Muscle of leg (tissue), 11 donors: ENCODE data around the gene RNLS. TPM values are rescaled to one million over a fixed set of nuclear protein-coding genes. Genes with fewer than 3 reads are reported as not detected.

ENCODE experiments used
- DNase-seq: peaks from one replicate; pipeline ENCODE4 v3.0.0; 2013
- H3K27ac ChIP-seq: one replicate; pipeline ENCODE4 v1.5.1; 2013; ENCODE audit warnings: mild to moderate bottlenecking, low read length, control low read depth
- H3K27me3 ChIP-seq: one replicate; pipeline ENCODE4 v1.6.1; 2013; ENCODE audit warnings: low read length; ENCODE audit not compliant: control insufficient read depth, insufficient read depth
- H3K36me3 ChIP-seq: one replicate; pipeline ENCODE4 v1.6.1; 2013; ENCODE audit warnings: low read length; ENCODE audit not compliant: control insufficient read depth, insufficient read depth
- H3K4me1 ChIP-seq: one replicate; pipeline ENCODE4 v1.6.1; 2013; ENCODE audit warnings: low read length; ENCODE audit not compliant: control insufficient read depth, insufficient read depth
- H3K4me3 ChIP-seq: one replicate; pipeline ENCODE4 v1.5.1; 2013; ENCODE audit warnings: low read length, control low read depth
- H3K9me3 ChIP-seq: replicated peaks from 2 replicates; pipeline ENCODE4 v1.6.1; 2013; ENCODE audit warnings: low read depth, low read length; ENCODE audit not compliant: control insufficient read depth
- WGBS: methylation state at CpG from one replicate; pipeline ENCODE4 v1.1.5; 2013; ENCODE audit warnings: missing lambda C conversion rate; ENCODE audit not compliant: insufficient coverage; 5-methylcytosine and 5-hydroxymethylcytosine counted together
- polyA plus RNA-seq, 8 donors: library from polyadenylated mRNA; unstranded; fragments of 120-200 nt; gene quantifications; one replicate each; pipeline versions ENCODE4 v1.2.1 to v1.2.3, GENCODE V29; 2013; ENCODE audit warnings: inconsistent platforms in 1 of 8, low replicate concordance in 1 of 8; ENCODE audit not compliant: insufficient read length in 8 of 8, insufficient read depth in 1 of 8
- total RNA-seq: library from RNA; stranded (reverse); fragments of 120-200 nt; gene quantifications from one replicate; pipeline ENCODE4 v1.2.4, GENCODE V29; 2013

The RNLS gene
- total and polyA plus RNA-seq, 9 donors = 2.0 to 4.5 (median 3.5) TPM

- no peak for DNase-seq
- Histone ChIP-seq H3K27ac (no peak overlapping the region), H3K36me3 (no peaks in the 10 kb centered on the region), H3K9me3 (no peaks in the 10 kb centered on the region), H3K27me3 (no peaks in the 10 kb centered on the region), H3K4me3 (no peak overlapping the region), H3K4me1 (no peaks in the 10 kb centered on the region)
- no CpG with 5 or more reads among the region's 3 CpGs for WGBS
Observed at GRCh38 chr10:88526501-88527105, 56.5 kb downstream of the RNLS start.

DNA sequence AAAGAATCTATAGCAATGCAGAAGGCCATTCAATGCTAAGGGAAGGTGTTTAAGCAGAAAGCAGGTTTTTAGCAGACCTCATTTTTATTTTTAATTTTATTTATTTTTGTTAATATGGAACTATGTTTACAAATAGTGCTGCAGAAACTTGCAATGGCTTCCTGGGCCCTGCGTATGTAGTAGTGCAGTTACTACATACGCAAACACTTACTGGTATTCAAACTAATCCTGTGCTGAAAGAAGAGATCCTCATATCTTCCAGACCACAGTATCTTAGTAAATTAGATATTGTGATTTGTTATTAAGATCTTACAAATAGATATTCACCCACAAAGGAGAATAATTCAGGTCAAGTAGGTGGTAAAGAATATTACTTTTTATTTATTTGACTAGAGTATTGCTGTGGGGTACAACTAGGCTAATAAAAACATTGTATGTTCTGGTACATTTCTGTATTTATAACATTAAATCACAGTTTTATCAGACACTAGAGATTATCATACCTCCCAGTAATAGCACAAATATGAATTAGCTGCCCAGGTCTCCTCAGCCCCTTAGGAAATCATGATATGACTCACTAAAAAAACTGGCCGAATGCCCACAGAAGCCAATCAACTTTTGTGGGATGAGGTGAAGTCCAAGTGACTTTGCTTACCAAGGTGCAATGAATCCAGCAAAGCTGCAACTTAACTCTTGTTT is 57.6 kb downstream of the RNLS start:
- 71% methylated on average over 1 of the region's 3 CpGs for WGBS
- H3K27me3 ChIP-seq = no peaks in the 10 kb centered on the region
- H3K4me3 ChIP-seq = no peak overlapping the region
- H3K27ac ChIP-seq = no peak overlapping the region
- no peaks in the 10 kb centered on the region for H3K36me3 ChIP-seq
- H3K4me1 ChIP-seq = no peaks in the 10 kb centered on the region
- H3K9me3 ChIP-seq = no peaks in the 10 kb centered on the region
- DNase-seq = no peak

GRCh38 chr10:88523739-88524400 is 59.2 kb downstream of the RNLS start:
- Histone ChIP-seq H3K36me3 (no peaks in the 10 kb centered on the region), H3K4me3 (no peak overlapping the region), H3K27me3 (no peaks in the 10 kb centered on the region), H3K9me3 (no peaks in the 10 kb centered on the region), H3K27ac (no peak overlapping the region), H3K4me1 (no peaks in the 10 kb centered on the region)
- WGBS = 67% methylated on average over 1 of the region's 6 CpGs
- no peak for DNase-seq

DNA sequence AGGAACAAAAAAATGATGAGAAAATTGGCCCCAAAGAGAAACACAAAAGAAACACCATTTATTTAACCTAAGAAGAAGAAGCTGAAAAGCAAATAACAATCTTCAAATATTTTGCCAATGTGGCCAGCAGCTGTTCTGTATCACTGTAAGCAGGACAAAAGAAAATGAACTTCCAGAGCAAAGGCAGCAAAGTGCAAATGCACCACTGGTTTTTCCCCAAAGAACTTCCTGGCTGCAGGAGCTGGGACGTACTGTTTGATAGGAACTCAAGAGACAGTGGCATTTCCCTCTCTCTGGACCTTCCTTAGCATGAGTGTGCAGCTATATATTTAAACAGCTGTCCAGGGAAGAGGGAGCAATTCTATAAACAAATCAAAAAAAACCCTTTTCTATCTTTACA is 60.4 kb downstream of the RNLS start:
- no peaks in the 10 kb centered on the region for H3K4me1 ChIP-seq
- peak; percentile 27 for DNase-seq
- H3K9me3 ChIP-seq = no peaks in the 10 kb centered on the region
- no peaks in the 10 kb centered on the region for H3K27me3 ChIP-seq
- no peak overlapping the region for H3K27ac ChIP-seq
- no CpG with 5 or more reads among the region's 1 CpG for WGBS
- H3K4me3 ChIP-seq = no peak overlapping the region
- H3K36me3 ChIP-seq = no peaks in the 10 kb centered on the region

DNA sequence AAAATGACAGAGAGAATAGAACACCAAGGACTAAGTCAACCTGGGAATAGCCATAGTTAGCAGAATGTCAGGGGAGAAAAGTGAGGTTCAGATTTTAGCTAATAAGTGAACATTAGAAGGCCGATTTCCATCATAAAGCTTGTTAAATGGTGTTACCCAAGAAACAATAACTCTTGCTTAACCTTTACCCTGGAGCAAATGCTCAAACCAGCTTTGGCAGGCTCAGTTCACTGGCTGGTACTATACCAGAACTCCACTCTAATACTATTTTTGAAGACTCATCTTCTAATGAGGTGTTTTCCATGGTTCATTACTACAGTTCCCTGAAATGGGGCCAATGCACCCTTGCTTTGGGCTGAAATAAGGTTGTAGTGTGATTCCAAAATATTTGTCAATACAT is 61.3 kb downstream of the RNLS start:
- Histone ChIP-seq H3K4me1 (no peaks in the 10 kb centered on the region), H3K36me3 (no peaks in the 10 kb centered on the region), H3K4me3 (no peak overlapping the region), H3K9me3 (no peaks in the 10 kb centered on the region), H3K27me3 (no peaks in the 10 kb centered on the region), H3K27ac (no peak overlapping the region)
- WGBS = no CpG with 5 or more reads among the region's 1 CpG
- no peak for DNase-seq

DNA sequence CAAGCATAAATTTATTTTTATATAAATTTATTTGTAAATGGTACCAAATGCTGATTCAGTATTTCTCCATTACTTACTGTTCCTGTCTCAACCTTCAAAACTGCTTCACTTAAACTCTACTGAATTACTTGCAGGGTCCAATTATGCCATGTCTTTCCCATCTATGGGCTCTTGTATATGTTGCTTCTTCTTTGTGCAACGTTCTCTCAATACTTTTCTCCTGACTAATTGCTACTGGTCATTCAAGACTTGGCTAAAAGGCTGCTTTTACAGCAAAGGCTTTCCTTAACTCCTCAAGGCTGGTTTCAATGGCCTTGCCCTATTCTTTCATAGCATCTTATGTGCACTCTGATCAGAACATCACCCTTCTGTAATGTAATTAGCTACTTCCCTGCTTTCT is 67.9 kb downstream of the RNLS start:
- Histone ChIP-seq H3K27ac (no peak overlapping the region), H3K4me1 (no peaks in the 10 kb centered on the region), H3K36me3 (no peaks in the 10 kb centered on the region), H3K4me3 (no peak overlapping the region), H3K9me3 (no peaks in the 10 kb centered on the region), H3K27me3 (no peaks in the 10 kb centered on the region)
- DNase-seq = no peak
- 71% methylated on average over 1 of the region's 1 CpG for WGBS

GRCh38 chr10:88512599-88512998 is 70.5 kb downstream of the RNLS start:
- DNase-seq = no peak
- H3K4me3 ChIP-seq = no peak overlapping the region
- H3K4me1 ChIP-seq = no peaks in the 10 kb centered on the region
- WGBS = 50% methylated on average over 1 of the region's 2 CpGs
- no peaks in the 10 kb centered on the region for H3K9me3 ChIP-seq
- no peak overlapping the region for H3K27ac ChIP-seq
- no peaks in the 10 kb centered on the region for H3K36me3 ChIP-seq
- H3K27me3 ChIP-seq = no peaks in the 10 kb centered on the region

GRCh38 chr10:88508796-88509195 is 74.3 kb downstream of the RNLS start:
- Histone ChIP-seq H3K4me1 (no peaks in the 10 kb centered on the region), H3K9me3 (no peaks in the 10 kb centered on the region), H3K27ac (no peak overlapping the region), H3K4me3 (no peak overlapping the region), H3K27me3 (no peaks in the 10 kb centered on the region), H3K36me3 (no peaks in the 10 kb centered on the region)
- no CpG with 5 or more reads among the region's 3 CpGs for WGBS
- DNase-seq = peak; percentile 59

DNA sequence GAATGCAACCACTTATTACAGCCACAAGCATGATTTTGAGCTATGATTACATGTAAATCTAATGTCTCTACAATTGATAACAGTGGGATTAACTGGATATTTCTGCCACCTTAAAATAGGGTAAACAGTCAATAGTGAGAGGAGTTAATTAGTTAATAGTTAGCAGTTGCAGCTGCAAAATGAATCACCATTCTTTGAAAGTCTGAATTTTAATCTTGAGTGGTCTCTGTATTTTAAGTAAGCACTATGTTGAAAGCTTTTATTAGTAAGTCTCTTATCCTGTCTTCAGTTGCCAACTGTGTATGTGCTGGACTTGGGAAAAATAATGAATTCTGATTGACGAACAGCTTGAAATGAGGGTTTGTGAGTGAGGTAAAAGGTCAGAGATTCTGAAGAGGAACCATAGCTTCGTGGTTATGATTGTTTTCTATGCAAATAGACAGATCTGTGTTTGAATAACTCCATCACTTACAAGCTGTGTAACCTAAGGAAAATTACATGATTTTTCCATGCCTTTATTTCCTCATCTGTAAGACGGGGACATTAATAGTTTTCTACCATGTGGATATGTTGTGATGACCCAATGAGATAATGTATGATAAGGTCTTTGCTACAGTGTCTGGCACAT is 75.2 kb downstream of the RNLS start:
- Histone ChIP-seq H3K4me1 (no peaks in the 10 kb centered on the region), H3K27me3 (no peaks in the 10 kb centered on the region), H3K27ac (no peak overlapping the region), H3K4me3 (no peak overlapping the region), H3K36me3 (no peaks in the 10 kb centered on the region), H3K9me3 (no peaks in the 10 kb centered on the region)
- no peak for DNase-seq
- no CpG with 5 or more reads among the region's 3 CpGs for WGBS

DNA sequence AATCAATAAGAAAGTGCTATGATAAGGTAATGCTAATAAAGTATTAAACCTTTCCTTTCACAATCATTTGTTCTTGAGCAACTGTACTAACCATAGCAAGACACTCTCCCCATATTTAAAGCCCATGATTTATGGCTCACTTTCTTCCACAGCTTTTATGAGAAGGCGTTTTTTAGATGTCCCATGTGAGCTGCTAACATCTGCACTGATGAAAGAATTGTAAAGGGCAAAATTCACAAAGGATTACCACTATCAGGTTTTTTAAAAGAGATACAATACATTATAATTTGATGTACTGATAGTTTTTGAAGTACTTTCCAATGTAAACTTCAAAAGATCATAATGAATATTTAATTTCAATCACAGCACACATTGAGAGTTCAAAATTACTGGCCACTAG is 75.7 kb downstream of the RNLS start:
- Histone ChIP-seq H3K4me3 (no peak overlapping the region), H3K27me3 (no peaks in the 10 kb centered on the region), H3K27ac (no peak overlapping the region), H3K9me3 (no peaks in the 10 kb centered on the region), H3K4me1 (no peaks in the 10 kb centered on the region), H3K36me3 (no peaks in the 10 kb centered on the region)
- DNase-seq = no peak
- no CpG with 5 or more reads among the region's 1 CpG for WGBS
